Activated gamma-delta T cell treated with anti-CD3 and anti-CD28 coated beads, Interleukin-2, amount 50 U/mL, for 16 hours (primary cell): ENCODE measurements around the gene PDGFRA.
A peak's percentile ranks its signal among the peaks of the same experiment; 100 is the strongest.

Source experiments
- DNase-seq: peaks from one replicate; pipeline ENCODE4 v3.0.0-alpha.2; 2020; ENCODE audit warnings: low read depth

PDGFRA gene

GRCh38 chr4:54228961-54229501, at the start of gene PDGFRA:
TSS of gene PDGFRA (plus strand) at chr4:54229293. CDS start at chr4:54258769, 29,476 bp downstream.
- no peak for DNase-seq

- no peak for DNase-seq
These were observed 44.5 kb upstream of the PDGFRA start for GRCh38 chr4:54184581-54184980.

DNA sequence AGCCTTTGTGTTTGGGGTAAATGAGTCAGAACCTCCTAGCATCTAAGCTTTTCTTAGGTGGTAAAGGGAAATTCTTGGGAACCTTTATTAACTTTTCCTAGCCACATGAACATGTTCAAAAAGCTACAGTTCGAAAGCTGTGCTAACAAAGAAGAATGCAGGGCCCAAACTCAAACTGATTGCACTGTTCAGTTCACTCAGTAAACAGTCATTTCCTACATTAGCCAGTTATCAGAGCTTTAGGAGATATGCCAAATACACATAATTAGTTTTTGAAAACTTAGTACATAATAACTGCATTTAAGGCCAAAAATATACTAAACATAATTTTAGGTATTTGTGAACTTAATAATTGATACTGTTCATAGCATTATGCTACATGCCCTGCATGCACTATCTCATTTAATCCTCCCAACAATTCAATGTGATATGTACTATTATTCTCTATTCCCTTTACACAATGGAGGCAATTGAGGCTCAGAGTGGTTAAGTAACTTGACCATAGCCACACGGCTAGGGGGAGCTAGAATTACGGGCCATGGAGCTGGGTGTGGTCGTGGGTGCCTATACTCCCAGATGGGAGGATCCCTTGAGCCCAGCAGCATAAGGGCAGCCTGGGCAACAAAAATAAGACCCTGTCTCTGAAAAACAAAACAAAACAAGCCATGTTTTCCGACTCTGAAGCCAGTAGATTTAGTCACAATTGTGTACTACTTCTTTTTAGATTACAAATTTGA, 43.9 kb upstream of the PDGFRA start:
- DNase-seq: no peak

GRCh38 chr4:54185866-54186265, 43.2 kb upstream of the PDGFRA start:
- no peak for DNase-seq

DNA sequence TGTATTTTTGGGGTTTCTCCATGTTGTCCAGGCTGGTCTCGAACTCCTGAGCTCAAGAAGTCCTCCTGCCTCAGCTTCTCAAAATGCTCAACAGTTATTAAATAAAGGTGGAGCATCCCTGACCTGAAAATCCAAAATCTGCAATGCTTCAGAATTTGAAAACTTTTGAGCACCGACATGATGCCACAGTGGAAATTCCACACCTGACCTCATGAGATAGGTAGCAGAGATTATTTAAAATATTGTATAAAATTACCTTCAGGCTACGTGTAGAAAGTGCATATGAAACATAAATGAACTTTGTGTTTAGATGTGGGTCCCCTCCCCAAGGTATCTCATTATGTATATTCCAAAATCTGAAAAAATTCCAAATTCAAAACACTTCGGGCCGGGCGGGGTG, 42.7 kb upstream of the PDGFRA start:
- DNase-seq: no peak

DNA sequence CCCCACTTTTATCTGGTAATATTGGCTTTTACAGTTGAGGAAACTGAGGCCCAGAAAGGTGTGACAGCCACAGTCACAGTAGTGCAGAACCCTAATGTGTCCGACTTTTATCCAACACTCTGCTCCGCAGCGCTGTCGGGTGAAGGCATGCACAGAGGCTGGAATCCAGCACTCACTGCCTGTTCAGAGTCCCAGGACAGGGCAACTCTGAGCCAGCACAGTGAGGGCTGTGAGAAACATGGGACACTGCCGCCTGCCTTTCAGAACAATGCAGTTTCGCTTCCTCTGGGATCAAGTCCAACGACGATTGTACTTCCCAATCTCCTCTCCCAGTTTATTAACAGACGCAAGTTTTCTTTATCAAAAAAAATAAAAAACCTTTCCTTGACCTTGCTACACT, 41.9 kb upstream of the PDGFRA start:
- DNase-seq: no peak

- DNase-seq: no peak
These were observed 40.0 kb upstream of the PDGFRA start for GRCh38 chr4:54189140-54189539.

DNA sequence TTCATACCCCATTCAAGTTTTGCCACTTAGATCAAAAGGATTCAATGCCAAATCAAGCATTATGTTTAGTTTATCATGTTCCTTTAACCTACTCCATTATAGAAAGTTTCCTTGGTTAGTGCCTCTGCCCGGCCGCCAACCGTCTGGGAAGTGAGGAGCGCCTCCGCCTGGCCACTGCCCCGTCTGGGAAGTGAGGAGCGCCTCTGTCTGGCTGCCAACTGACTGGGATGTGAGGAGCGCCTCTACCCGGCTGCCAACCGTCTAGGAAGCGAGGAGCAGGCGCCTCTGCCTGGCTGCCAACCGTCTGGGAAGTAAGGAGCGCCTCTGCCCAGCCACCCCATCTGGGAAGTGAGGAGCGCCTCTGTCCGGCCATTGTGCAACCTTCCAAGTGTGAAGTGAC, 36.3 kb upstream of the PDGFRA start:
- no peak for DNase-seq

- no peak for DNase-seq
These were observed 31.2 kb upstream of the PDGFRA start for GRCh38 chr4:54197926-54198325.

DNA sequence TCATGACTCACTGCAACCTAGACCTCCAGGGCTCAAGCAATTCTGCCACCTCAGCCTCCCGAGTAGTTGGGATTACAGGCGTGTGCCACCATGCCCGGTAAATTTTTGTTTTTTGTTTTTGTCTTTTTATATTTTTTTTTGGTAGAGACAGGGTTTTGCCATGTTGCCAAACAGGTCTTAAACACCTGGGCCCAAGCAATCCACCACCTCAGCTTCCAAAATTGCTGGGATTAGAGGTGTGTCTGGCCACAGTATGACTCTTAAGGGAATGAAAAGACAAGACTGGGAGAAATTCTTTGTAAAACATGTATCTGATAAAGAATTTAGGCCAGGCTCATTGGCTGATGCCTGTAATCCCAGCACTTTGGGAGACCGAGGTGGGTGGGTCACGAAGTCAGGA, 29.2 kb upstream of the PDGFRA start:
- DNase-seq: no peak

- DNase-seq: no peak
These were observed 19.5 kb upstream of the PDGFRA start for GRCh38 chr4:54209617-54210016.

DNA sequence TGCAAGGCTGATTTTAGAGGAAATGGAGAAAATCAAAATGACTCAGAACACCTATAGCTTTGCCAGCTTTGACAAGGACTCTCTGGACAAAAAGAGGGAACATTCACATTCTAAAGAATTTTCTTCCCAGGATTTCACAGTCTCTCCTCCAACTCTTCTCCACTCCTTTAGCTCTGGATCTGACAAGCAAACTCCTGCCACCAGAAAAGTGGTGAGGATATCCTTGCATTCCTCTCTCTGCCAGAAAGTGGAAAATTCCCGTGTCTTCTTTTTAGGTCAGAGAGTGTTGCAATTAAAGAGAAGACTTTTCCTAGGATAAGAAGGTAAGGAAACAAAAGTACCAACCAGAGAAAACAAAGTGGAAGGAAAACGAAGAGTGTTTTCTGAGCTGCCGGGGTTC, 16.1 kb upstream of the PDGFRA start:
- no peak for DNase-seq

DNA sequence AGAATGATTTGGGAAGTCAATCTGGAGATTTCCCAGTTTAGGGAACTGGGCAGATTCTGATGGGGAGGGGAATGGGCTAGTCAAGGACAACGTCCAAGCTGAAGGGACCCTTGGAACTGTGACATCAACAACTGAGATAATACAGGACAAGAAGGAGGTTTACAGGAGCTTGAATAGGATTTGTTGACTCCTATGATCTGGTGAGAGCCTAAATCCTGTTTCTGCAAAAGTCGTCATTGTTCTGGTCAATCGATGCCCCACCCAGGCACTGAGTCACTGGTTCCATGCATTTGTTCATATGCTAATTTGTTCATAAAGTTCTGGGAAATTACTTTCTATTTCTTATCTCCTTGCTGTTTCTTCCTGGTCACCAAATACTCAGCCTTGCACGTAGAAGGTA, 15.3 kb upstream of the PDGFRA start:
- no peak for DNase-seq

DNA sequence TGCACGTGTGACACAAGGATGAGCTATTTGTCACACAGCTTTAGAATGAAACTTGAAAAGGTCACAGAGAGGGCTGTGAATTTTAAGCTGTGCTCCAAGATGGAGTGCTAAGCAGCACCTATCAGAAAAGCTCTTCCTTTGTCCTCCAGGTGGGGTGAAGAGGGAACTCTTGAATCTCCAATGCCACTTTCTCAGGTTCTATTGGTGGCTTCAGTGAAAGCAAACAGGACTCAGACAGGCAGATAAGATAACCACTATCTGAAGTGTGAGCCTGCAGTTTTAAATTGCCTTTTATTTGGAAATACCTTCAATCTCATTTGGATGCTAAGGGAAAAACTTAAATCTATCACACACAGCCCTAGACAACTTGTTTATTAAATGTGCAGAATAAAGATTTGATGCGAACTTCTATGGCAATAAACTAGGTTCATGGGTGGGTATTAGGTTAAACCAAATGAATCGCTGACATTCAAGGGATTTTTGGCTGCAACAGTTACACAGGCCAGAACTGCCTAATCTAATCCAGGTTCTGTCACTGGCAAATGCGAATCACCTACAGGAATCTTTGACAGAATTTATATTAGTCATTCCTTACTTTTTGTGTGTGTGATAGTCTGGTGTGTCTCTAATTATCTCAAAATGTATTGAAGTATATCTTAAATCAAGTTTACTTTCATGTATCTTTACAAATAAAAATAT, 13.6 kb upstream of the PDGFRA start:
- DNase-seq: no peak

GRCh38 chr4:54217642-54218495, 11.2 kb upstream of the PDGFRA start:
- peak; percentile 24 for DNase-seq

DNA sequence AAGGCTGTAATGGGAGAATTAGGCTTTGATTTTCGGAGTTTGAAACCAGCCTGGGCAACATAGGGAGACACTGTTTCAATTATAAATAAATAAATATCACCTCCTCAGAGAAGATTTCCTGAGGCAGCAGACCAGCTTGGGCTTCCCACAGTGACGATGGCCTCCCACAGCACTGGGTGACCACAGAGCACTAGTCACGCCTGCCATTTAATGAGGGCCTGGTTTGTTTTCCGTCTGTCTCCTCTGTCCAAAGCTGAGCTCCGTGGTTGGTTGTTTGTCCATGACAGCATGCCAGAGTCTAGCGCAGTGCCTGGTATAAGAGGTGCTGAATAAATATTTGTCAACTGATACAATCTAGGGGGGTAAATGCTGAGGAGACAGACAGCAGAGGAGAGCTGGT, 10.4 kb upstream of the PDGFRA start:
- DNase-seq: no peak

DNA sequence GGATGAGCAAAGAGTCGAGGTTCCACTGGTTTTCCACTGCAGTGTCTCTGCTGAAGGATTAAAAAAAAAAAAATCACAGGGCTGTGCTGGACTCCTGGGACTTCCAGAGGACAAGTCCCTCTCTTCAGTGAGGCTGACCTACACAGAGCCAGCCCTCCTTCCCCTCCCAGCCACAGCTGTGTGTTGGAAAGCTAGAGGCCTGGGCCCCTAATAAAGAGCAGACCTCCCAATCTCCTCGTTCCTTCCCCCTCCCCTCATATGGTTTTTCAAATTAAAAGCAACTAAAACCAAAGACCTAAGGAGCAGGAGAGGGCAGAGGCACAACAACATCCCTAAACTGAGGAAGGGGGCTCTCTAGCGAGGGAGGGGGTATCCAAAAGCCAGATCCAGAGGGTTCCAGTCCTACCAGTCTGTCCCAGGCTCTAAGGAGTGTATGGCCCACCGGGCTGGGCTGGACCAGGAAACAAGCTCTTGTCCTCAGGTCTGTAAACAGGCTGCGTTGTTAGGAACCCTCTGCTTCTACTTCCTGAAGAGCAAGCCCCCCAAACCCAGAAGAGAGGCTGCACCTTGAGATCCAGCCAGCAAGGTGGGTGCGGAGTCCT, 4.0 kb upstream of the PDGFRA start:
- no peak for DNase-seq

- no peak for DNase-seq
These were observed 3.3 kb upstream of the PDGFRA start for GRCh38 chr4:54225598-54226403.

DNA sequence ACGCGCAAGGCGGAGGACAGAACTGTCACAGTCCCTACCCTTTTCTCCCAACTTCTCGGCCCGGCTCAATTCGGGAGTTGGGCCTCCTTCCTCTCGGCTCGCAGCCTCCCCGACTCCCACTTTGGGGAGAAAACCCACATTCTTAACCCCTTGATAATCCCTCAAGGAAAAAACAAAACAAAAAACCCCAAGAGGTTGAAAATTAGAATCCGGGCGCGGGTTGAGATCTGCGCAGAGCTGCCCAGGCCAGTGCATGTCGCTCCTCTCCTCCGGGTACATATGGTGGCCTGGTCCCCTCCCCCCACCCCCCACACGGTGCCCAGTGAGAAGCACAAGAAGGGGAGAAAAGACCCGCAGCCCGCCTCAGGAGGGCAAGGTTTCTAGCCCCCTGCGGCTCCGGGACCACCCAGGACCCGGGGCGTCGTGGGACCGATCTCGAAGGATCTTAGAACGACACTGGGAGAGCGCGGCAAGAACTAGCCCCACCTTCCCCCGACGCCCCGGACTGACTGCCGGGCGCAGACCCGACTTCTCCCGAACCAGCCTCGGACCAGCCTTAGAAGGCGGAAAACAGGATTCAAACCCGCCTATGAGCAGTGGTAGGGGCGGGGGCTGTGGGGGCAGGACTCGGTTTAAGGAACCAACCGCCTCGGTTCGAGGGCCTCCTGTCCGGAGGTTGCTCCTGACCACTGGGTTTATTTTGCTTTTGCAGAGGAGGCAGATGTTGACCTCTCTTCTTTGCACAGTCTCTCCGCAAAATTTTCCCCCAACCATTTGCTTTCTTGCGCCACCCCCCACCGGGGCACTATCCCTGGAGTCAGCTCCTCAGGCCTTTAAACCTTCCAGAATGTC, 2.5 kb upstream of the PDGFRA start:
- DNase-seq: no peak
